ENCODE measurements around the gene EGR2.
A peak's percentile ranks its signal among the peaks of the same experiment; 100 is the strongest.
"Not testable (repeated sequence)": the region's sequence is repeated elsewhere in the genome, so short reads cannot be mapped to it uniquely, and the experiment has no call there.

Gene EGR2

GRCh38 chr10:62792261-62792660, 23.9 kb downstream of the EGR2 start:
- DNase-seq, result no peak

DNA sequence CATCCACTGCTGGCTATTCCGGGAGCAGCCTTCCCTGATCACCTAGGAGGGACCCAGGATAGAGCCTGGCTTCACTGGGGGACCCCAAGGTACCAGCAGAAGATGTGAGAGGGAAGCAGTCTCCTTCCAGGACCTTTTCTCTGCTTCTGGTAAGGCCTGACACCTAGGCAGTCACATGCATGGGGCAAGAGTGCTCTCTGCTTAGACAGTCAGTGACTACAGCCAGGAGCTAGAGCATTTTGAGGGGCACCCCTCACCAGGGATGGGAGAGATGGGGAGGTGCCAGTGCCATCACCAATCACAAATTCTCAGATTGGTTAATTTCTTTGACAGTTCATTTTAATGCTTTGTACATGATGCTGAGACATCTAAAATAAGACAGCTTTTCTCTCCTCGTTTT, 25.6 kb downstream of the EGR2 start:
- no peak for DNase-seq

DNA sequence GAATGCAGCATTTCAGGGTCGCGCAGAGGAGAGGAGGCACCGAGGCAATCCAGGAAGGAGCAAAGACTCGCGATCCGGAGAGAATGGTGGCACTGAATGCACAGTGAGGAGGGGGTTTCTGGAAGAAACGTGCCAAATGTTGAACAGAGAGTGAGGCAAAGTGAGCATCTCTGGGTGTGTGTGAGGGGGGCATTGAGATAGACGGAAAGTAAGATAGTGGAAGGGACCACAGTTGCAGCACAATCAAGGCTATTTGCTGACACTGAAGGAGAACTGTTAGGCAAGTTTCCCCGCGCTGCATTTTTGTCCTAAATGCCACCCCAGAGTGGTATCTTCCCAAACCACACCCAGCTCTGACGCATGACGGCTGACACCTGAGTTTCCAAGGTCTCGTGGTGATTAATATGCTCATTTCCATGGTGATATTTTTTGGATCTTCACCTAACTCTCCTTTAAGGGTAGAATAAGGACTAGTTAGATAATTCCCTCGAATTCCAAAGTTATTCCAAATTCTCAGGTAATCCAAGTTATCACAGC, 26.1 kb downstream of the EGR2 start:
- no peak for DNase-seq

GRCh38 chr10:62788861-62789467, 27.2 kb downstream of the EGR2 start:
- DNase-seq, result no peak

DNA sequence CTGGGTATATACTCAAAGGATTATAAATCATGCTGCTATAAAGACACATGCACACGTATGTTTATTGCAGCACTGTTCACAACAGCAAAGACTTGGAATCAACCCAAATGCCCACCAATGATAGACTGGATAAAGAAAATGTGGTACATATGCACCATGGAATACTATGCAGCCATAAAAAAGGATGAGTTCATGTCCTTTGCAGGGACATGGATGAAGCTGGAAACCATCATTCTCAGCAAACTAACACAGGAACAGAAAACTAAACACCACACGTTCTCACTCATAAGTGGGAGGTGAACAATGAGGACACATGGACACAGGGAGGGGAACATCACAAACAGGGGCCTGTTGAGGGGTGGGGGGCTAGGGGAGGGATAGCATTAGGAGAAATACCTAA, 27.9 kb downstream of the EGR2 start:
- not testable (repeated sequence) for DNase-seq

- not testable (repeated sequence) for DNase-seq
Measured at GRCh38 chr10:62784537-62784936, 31.6 kb downstream of the EGR2 start.

DNA sequence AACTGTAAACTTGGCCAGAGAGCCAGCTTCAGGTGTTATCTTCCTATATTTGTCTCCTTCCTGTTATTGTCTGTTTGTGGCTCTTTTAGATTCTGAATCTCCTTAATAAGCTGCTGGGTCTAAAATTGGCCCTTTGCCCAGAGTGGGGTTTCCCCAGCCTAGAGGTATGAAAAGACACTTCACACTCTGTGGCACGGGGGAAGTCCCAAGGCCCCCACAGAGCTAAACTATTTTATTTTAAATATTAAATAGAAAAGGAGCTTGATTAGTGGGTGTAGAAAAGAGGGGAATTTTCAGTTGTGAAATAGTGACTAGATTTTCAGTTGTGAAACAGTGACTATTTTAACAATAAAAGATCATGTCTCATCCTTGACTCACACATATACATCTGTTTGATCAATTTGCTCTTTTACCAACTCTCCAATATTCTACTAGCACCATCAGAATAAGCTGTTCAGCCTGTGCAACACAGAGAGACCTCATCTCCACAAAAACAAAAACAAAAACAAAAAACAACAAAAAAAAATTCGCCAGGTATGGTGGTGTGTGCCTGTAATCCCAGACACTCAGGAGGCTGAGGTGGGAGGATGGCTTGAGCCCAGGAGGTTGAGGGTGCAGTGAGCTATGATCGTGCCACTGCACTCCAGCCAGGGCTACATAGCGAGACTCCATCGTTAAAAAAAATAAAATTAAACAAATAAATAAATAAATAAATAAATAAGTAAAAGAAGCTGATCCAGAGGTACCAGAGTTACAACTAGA, 36.5 kb downstream of the EGR2 start:
- peak; percentile 68 for DNase-seq

DNA sequence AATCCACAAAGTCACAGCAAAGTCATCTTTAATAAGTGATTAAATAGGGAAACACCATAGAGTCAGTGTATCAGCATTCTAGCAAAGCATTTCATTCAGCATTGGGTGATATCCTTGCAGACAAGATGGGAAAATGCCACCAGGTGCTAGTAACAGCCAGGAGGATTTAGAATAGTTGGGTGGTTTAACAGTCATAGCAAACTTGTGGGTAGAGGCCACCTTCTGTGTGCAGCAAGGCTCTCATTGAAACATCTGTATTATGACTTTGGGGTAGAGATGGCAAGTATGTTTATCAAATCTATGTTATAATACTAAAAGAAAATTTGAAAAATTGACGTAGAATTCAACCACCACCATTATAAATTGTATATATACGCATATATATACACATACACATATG, 38.0 kb downstream of the EGR2 start:
- DNase-seq, result no peak

- no peak for DNase-seq
Measured at GRCh38 chr10:62772186-62772974, 43.8 kb downstream of the EGR2 start.

GRCh38 chr10:62769574-62770242, 46.5 kb downstream of the EGR2 start:
- no peak for DNase-seq

GRCh38 chr10:62766386-62766785, 49.8 kb downstream of the EGR2 start:
- no peak for DNase-seq

GRCh38 chr10:62765726-62766125, 50.4 kb downstream of the EGR2 start:
- no peak for DNase-seq

DNA sequence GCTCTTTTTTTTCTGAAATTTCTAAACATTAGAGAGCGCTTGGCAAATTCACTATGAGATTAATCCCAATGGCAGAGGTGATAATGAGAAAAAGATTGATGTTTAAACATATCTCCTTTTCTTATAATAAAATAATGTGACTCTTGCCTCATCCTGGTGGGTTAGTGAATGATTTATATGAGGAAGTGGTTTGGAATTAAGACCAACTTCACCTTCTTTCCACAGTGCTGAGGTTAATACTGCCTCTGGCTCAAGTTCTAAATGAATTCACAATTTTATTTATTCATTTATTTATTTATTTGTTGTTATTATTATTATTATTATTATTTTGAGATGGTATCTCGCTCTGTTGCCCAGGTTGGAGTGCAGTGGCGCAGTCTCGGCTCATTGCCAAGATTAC, 52.2 kb downstream of the EGR2 start:
- DNase-seq, result no peak

- DNase-seq, result no peak
Measured at GRCh38 chr10:62763155-62763554, 53.0 kb downstream of the EGR2 start.
